A204.1 (cell line): ENCODE data around the gene ELOVL1.
"Not testable (repeated sequence)": the region's sequence is repeated elsewhere in the genome, so short reads cannot be mapped to it uniquely, and the experiment has no call there.

ENCODE experiments used
- FAIRE-seq: peaks from 2 replicates; lab custom pipeline; 2012; peaks lifted over from hg19 to GRCh38; lab: Jason Lieb, UNC

The ELOVL1 gene

DNA sequence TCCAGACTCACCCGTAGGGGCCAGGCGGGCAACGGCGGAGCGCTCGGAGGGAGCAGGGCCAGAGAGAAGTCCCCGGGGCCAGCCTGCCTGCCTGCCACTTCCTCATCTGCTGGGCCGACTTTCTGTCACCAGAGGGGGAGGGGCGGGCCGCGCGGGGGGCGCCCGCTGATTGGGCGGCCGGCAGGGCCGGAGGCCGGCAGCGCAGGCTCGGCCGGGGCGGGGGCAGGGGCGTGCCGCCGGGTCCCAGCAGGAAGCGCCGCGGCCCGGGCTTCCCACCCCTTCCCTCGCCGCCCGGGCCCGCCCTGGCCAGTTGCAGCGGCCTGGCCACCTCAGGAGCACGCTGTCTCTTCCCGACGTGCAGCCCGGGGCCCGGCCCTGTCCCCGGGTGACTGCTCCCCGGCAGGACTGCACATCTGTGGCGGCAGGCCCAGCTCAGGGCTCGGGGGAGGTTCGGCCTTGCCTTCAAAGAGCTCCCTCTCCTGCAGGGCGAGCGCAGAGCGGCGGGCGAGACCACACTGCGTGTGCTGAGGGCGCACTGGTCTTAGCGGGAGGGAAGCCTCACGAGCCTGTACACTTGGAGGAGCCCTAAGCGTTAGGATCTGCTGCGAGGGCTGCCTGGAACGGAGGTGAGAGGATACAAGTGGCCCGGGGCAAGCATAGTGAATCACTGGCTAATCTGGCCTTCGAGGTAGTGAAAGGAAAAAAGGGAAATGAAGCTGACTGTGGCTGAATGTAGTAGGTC is at the start of gene ELOVL1:
ELOVL1 (minus strand) TSS at position 108 of the 742 bp plus-strand sequence. CDS start 2,402 bp downstream, outside the sequence.
- FAIRE-seq, result no peak

DNA sequence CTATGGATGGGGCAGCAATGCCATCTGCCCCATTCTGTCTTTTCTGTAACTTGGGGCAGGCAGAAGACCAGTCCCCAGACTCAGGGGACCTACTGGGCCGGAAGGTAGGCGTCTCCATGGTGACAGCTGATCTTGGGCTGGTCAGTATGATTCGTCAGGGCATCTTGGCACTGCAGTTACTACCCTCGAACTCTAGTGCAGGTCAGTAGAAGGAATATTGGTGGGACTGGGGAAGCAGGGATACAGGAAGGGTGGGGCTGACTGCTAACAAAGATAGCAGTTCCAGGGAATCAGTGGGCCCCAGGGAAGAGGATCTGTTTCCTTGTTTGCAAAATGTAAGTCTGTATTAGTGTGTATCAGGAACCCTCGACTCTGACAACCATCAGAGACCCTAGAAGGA is 48.1 kb upstream of the ELOVL1 start:
- no peak for FAIRE-seq

DNA sequence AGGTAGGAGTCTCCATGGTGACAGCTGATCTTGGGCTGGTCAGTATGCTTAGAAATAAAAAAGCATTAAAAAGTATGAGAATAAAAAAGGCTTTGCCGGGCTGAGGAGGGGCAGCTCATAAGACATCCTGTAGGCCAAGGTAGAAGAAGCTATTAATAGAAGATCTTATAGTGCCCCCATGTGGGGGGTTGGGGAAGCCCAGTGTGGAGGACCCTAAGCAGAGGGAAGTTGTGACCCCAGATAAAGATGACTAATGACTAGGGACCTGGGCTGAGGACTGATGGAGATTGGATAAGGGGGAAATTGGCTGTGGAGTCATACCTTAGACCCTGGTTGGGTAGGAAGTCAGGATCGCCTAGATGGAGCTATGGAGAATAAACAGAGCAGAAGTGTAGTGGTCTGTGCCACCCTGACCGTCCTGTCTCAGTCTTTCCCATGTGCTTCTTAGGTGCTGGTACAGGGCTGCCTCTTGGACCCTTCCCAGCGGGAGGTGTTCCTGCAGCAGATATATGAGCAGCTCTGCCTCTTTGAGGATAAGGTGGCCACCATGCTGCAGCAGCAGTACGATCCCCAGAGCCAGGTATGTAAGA is 46.9 kb upstream of the ELOVL1 start:
- FAIRE-seq, result no peak

DNA sequence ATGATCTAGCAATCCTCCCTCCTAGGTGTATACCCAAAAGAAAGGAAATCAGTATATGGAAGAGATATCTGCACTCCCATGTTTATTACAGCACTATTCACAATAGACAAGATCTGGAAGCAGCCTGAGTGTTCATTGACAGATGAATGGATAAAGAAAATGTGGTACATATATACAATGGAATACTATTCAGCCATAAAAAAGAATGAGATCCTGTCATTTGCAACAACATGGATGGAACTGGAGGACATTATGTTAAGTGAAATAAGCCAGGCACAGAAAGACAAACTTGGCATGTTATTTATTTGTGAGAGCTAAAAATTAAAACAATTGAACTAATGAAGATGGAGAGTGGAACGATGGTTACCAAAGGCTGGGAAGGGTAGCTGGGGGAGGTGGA is 45.6 kb upstream of the ELOVL1 start:
- not testable (repeated sequence) for FAIRE-seq

DNA sequence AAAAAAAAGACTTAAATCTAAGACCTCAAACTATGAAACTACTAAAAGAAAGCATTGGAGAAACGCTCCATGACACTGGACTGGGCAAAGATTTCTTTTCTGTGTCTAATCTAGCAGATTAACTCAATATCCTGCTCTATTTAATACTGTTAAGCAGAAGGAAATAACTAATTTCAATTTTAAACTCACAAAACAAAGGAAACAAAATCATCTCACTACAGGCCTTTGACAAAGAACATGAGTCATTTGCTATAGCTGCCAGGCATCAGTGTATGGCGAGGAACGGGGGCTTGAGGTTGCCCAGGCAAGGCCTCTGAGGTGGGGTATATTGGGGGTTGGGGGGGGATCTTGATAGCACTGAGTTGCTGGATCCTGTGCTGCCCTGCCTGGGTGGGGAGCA is 42.8 kb upstream of the ELOVL1 start:
- FAIRE-seq, result no peak

DNA sequence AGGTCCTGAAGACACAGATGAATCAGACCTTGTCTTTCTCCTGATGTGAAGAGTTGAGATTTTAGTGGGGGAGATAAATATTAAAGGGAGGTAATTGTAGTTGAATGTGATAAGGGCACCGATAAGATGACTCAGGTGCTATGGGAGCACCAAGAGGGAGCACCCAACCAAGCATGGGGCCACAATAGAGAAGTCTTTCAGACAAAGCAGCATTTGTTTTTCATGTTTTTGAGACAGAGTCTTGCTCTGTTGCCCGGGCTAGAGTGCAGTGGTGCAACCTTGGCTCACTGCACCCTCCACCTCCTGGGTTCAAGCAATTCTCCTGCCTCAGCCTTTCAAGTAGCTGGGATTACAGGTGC is 38.0 kb upstream of the ELOVL1 start:
- FAIRE-seq, result no peak

DNA sequence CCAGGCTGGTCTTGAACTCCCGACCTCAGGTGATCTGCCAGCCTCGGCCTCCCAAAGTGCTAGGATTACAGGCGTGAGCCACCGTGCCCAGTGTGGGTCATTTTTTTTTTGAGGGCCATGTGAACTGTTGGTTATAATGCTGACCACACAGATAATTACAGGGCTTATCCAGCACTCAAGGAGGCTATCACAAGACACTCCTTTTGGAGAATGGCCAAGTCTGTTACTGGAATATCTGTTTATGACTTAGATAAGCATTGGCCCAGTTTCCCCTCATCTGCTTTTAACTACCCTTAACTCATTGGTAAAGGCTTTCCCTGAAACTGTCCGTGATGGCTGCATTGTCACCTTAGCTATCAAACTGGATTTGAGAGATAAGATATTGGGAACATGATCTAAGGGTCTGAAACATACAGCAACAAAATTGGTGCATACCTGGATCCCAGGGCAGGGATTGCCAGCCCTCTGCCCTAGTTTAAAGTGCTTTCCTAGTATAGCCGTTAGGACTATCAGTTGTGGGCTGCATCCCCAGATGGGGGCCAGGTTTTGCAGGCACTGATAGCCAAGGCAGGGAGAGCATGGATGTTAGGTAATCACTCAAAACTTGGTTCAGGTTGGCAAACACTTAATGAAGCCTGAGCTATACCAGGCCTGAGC is 37.5 kb upstream of the ELOVL1 start:
- FAIRE-seq, result no peak

DNA sequence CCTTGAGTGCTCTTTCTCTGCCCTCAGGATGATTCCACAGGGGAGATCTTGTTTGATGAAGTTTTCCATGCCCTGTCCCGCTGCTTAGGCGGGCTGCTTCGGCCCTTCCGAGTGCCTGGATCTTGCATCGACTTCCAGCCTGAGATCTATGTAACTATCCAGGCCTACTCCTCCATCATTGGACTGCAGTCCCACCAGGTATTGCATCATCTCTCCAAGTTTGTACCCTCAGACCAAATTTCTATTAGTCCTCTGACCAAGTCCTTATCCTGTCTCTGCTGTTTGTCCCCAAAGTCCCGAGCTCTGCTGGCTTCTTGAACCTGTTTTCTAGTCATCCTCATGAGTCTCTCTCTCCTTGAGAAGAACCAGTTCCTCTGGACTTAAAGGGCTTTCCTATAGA is 36.5 kb upstream of the ELOVL1 start:
- FAIRE-seq, result no peak

DNA sequence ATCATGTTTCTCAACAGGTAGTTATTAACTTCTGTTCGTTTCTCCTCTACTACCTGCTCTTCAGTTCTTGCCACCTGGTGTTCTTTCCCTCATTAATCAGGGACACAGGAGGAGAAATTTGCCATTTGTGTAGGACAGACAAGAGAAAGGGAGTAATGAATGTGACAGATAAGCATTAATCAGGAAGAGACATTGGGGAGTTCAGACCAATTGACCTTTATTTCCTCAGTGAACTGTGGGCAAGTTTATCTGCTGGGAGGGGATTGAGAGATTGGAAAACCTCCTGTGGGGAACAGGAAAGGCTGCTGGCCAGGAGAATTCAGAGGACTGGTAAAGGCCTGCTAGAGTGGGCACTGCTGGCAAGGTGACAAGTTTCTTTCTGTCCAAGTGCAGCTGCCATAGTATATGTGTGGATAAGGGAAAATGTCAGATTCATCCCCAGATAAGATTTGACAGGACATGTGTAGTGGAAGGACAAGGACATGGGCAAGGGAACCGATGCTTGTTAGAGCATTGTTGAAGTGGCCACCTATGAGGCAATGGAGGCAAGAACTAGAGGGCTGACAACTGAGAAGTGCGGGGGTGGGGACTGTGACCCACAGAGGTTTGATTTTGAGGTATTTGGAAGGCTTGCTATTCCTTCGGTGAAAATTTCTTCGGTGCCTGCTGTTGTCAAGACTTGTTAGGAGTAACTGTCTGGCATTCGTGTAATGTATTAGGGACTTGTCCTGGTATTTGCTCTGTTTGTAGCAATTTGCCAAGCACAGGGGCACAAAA is 34.5 kb upstream of the ELOVL1 start:
- no peak for FAIRE-seq

DNA sequence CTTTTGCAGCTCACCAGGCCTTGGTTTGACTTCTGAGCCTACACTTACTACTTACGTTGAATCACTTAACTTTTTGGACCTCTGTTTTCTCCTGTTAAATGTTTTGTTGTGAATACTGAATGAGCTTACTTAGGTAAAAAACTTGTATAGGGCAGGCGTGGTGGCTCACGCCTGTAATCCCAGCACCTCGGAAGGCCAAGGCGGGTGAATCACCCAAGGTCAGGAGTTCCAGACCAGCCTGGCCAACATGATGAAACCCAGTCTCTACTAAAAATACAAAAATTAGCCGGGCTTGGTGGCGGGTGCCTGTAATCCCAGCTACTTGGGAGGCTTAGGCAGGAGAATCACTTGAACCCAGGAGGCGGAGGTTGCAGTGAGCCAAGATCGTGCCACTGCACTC is 32.6 kb upstream of the ELOVL1 start:
- not testable (repeated sequence) for FAIRE-seq

DNA sequence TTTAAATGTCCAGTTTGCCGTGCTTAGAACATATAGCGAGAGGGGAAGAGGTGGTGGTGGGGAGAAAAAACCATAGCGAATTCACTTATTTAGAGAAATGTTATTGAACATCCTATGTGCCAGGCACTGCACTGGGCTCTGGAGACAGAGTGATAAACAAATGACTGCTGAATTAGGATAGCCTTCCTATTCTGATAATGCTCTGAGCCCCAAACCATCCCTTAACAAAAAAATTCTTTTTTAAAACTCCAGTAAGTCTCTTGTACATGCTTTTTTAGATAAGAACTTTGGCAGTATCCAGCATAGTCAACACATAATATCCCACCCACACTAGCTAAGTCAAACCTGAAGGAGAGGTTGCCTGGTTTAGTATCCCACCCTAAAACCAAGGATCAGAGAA is 30.4 kb upstream of the ELOVL1 start:
- FAIRE-seq, result no peak

DNA sequence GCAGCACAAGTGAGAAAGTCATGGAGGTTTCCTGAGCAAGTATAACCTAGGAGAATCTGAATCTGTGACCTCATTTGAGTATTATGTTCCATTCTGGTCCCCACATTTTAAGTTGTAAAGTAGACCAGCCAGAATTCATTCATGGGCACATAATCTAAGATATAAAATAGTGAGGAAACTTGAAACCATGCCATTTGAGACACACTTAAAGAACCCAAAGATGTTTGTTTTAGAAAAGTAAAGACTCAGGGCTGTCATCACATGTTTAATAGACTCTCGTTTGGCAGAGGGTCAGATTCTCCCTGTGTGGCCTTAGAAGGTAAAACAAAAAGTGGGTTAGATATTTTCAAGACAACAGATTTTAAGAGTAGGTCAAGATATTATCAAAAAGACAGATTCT is 28.2 kb upstream of the ELOVL1 start:
- no peak for FAIRE-seq

DNA sequence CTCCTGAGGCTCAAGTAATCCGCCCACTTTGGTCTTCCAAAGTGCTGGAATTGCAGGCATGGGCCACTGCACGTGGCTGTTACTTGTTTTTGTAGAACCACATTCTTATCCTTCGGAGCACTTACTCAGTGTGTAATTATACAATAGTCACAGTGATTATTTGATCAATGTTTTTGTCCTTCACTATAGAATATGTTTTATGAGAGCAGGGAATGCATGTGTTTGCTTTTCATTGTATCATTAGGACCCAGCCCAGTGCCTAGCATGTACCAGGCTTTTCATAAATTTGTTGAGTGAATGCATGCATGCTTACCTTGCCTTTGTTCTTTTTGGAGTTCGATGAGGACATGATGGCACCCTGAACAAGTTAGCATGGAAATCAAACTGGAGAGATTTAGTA is 27.7 kb upstream of the ELOVL1 start:
- no peak for FAIRE-seq

DNA sequence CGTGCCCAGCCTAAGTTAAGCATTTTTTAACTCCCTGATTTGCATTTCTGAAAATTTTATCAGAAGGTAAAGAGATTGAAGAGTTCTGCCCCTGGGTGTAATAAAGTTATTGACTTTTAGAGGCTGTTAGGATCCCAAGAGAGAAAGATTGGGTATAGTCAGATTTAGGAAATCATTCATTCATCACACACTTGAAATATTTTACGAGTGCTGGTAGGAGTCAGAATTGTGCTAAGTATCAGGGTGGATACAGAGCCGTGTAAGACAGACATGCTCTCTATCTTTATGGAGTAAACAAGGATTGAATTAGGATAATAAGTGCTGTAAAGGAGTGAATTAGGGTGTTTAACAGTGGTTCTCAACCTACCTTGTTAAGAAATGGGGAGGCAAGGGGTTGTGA is 24.9 kb upstream of the ELOVL1 start:
- FAIRE-seq, result no peak

DNA sequence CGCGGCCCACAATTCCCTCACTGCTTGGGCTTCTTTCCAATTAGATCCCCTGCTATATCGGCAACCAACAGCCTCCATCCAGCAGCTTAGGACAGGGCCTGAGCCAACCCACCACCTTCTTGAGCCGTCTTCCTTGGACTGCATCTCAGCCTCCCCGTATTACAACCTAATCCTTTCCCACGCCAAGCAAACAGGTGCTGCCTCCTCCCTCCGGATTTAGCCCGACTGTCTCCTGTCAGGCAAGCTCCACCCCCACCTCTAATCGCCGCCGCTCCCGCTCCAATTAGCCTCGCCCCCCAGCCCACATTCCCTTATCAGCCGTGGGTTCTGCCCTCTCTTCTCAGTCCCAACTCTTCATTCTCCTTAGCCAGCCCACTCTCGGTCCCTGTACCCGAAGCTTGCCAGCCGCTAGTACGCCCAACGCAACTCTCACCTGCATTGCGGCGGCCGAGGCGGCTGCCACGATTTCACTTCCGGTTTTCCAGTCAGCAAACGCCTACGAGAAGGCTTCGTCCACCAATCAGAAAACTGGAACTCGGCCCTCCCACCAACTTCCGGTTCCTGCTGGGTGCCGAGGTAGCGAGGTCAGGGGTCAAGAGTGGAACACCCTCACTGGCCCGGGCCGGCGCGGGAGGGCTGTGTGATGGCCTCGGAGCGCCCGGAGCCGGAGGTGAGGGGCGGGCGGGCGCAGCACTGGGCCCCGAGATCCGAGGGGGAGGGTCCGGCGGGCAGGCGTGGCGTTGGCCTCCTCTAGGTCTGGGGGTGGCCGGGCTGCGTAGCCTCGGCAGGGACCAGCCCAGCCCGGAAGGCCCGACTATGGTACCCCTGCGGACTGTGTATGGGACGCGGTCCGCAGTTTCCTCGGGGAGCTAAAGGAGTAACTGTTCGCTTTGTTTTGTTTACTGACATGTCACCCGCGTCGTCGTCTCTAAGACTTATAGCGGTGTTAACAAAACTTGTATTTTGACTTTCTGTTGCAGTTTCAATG is 21.8 kb upstream of the ELOVL1 start, which contains the start of the genes MED8 and SZT2:
MED8 (minus strand) TSS at position 475 of the 988 bp plus-strand sequence; CDS start at position 439, 36 bp downstream.
SZT2 (plus strand) TSS at position 574 of the 988 bp plus-strand sequence; CDS start at position 644, 70 bp downstream.
- peak; percentile 66 for FAIRE-seq

DNA sequence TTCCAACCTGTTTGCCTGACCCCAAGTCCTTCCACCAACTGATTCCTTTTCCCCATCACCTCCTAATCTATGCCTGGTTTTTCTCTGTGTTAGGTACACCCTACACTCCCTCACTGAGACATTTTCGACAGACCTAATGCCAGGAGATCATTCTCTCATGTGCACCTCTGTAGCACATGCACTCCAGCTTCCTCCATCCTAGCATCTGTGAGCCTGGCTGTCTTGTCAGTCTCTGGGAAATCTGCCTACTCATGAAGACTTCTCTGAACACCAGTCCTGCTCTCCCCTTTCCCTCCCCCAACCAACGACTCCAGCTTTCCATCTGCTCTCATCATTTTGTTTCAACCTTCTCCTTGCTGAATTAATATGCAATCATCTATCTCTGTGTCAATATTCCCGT is 20.8 kb upstream of the ELOVL1 start:
- FAIRE-seq, result no peak

DNA sequence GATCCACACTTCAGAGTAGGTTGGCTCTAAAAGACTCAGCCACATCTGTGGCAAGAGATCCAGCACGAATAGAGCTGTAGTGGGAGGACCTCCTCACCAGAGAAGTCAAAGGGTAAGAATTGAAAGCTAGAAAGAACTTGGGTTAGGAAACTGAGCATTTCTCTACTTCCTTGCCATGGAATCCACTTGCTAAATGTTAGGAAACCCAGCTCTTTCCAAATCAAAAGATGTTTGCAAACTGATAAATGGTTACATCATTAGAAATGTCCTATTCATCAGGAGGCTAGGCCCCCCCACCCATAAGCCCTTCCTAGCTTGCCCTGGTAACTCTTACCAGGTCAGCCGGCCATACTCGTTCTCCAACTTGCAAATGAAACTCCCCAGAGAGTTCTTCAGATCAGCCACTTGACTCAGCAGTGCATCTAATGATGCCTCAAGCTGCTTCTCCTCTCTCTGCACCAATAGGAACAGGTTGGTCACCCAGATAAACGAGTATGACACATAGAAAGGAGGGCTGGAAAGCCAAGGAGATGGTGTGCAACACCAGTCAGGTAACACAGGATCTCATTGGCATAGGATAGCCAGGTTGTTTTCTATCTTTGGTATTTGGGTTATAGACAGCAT is 20.3 kb upstream of the ELOVL1 start:
- no peak for FAIRE-seq

DNA sequence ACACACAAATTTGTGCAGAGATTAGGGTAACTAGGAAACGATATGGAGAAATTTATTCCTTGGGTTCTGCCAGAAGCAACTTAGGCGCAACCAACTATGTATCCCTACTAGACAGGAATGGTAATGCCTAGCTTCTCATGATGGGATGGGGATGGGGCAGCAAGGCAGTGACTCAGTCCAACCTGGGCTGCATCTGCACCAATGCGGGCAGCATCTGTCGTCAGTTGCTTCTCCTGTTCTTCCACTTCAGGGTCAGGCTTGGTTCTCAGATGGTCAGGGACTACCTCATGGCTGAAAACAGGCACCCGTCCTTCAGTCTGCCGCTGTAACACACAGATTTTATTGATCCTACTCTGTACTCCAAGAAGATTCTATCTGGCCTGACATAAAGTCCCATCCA is 18.9 kb upstream of the ELOVL1 start:
- no peak for FAIRE-seq

DNA sequence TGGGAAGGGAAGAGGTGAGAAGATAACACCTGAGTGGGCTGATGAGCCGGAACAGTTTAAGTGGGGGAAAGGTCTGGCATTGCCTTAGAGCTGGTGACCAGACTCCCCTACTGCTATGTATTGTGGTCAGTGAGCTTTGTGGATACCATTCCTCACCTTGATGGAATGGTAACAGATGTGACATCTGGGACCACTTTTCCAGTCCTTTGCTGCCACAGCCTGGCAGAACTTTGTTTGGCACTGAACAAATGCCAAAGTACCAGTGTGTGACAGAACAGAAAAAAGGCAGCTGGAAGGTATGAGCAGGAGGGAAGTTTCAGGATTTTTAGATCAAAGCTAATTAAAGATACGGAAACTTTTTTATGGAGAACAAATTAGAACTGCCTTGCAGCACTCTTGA is 15.6 kb upstream of the ELOVL1 start:
- FAIRE-seq, result no peak

DNA sequence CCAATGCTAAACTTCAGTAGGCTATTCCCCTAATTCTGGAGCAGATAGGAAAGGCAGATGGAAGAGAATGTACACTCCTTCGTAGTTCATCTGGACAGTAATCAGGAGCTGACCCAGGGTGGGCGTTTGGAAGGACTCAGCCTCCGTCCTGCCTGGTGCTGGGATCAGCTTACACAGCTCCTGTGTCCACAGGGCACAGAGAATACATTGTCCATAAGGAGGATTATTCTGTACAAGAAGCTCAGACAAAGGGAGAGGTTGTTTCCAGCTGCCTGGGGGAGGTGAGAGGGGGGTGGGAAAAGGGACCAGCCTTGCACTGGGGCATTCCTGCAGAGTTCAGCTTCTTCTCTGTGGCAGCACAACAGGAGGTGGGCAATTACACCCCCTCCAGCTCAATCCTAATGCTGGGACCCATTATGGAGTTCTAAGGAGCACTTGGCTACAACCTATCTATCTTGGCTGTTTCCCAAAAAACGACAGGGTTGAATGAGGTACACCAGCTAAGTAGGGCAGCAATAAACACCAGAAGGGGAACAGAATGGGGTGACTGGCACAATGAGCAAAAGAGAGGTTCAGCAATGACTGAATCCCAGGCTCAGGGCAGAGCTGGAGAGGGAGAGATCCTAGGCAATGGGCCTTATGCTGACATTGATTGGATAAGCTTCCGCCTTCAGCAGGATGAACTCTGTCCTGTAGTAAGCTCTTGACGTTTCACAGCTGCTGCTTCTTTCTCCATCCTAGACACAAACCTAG is 14.4 kb upstream of the ELOVL1 start:
- FAIRE-seq, result no peak
